Ovary (tissue), 1 donor: ENCODE measurements around the gene PLEKHA7.

Experiments
- EP300 ChIP-seq: sonication (generic); formaldehyde crosslinking; IDR thresholded peaks from one replicate; pipeline ENCODE4 v1.6.1; 2017; ENCODE audit warnings: antibody characterized with exemption
- POLR2A ChIP-seq: fragments of 450-650 bp; IDR thresholded peaks from one replicate; pipeline ENCODE4 v1.6.1; 2017; ENCODE audit warnings: antibody characterized with exemption, mild to moderate bottlenecking, moderate library complexity

GRCh38 chr11:16791191-16791961, 222.8 kb downstream of the PLEKHA7 start:
- TF ChIP-seq POLR2A (no peak), EP300 (no peak)
